C4-2B (cell line): Measurements from ENCODE around the gene LAMTOR4.

ENCODE experiments used
- CTCF ChIP-seq: fragments of 450-650 bp; conservative IDR thresholded peaks from 2 replicates; pipeline ENCODE4 v1.5.1; 2017; ENCODE audit warnings: mild to moderate bottlenecking
- ZFX ChIP-seq: fragments of 450-650 bp; IDR thresholded peaks from 2 replicates; pipeline ENCODE4 v1.6.1; 2017

- TF ChIP-seq CTCF (no peak), ZFX (no peak)
Observed at GRCh38 chr7:100119970-100120732, 28.6 kb upstream of the LAMTOR4 start.
